D721Med (cell line): Measurements from ENCODE around the gene CCDC167.
"Not testable (repeated sequence)": the region's sequence is repeated elsewhere in the genome, so short reads cannot be mapped to it uniquely, and the experiment has no call there.

ENCODE experiments used
- DNase-seq: peaks from one replicate; pipeline ENCODE4 v3.0.0; 2011; ENCODE audit warnings: low spot score; ENCODE audit not compliant: insufficient read length
- FAIRE-seq: peaks from 2 replicates; lab custom pipeline; 2011; peaks lifted over from hg19 to GRCh38; lab: Jason Lieb, UNC
- TF ChIP-seq, protein P1 (sequence below): IDR thresholded peaks from 2 replicates; pipeline ENCODE4 v1.5.1; 2012; ENCODE audit warnings: mild to moderate bottlenecking, control low read depth; ENCODE audit not compliant: insufficient read depth; ENCODE audit errors: missing control alignments

Gene CCDC167

DNA sequence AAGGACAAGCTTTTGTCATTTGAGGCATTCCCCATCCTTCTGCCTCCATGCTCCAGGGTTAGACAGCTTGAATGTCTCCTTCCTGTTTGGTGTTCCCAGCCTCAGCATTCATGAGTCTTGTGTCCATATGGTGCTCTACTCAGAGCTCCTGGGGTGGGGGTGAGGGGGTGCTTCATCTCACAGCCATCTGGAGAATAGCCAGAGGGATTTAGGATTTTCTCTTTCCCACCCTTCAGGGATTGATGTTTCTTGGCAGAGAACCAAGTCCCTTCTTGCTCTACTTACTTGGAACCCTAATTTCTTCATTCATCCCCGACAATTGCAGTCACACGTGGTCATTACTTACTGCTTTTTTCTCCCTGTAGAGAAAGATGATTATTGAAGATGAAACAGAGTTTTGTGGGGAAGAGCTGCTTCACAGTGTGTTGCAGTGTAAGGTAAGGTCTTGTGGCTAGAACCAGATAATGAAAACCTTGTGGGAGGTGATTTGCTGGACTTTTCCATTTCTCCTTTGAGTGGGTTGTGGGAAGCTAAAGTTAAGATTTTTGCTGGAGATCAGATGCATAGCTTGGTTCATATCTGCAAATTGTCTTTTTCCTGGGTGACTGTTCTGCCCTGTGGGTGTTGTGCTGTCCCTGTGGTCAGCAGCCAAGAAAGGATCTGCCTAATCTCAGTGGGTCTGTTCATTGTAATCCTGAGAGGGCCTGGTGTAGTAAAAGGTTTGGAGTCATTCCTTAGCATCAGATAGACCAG lies 48.1 kb downstream of the CCDC167 start:
- FAIRE-seq (peak; percentile 95), DNase-seq (no peak)
- TF ChIP-seq, protein P1, sequence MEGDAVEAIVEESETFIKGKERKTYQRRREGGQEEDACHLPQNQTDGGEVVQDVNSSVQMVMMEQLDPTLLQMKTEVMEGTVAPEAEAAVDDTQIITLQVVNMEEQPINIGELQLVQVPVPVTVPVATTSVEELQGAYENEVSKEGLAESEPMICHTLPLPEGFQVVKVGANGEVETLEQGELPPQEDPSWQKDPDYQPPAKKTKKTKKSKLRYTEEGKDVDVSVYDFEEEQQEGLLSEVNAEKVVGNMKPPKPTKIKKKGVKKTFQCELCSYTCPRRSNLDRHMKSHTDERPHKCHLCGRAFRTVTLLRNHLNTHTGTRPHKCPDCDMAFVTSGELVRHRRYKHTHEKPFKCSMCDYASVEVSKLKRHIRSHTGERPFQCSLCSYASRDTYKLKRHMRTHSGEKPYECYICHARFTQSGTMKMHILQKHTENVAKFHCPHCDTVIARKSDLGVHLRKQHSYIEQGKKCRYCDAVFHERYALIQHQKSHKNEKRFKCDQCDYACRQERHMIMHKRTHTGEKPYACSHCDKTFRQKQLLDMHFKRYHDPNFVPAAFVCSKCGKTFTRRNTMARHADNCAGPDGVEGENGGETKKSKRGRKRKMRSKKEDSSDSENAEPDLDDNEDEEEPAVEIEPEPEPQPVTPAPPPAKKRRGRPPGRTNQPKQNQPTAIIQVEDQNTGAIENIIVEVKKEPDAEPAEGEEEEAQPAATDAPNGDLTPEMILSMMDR: no peak

GRCh38 chr6:37449984-37450383 lies 49.7 kb downstream of the CCDC167 start:
- DNase-seq (no peak), FAIRE-seq (no peak)
- TF ChIP-seq, protein P1: no peak

GRCh38 chr6:37443216-37443542 lies 56.5 kb downstream of the CCDC167 start:
- not testable (repeated sequence) for DNase-seq, FAIRE-seq

GRCh38 chr6:37442416-37443215 lies 57.1 kb downstream of the CCDC167 start:
- DNase-seq: no peak
- TF ChIP-seq, protein P1: no peak
- no peak for FAIRE-seq

DNA sequence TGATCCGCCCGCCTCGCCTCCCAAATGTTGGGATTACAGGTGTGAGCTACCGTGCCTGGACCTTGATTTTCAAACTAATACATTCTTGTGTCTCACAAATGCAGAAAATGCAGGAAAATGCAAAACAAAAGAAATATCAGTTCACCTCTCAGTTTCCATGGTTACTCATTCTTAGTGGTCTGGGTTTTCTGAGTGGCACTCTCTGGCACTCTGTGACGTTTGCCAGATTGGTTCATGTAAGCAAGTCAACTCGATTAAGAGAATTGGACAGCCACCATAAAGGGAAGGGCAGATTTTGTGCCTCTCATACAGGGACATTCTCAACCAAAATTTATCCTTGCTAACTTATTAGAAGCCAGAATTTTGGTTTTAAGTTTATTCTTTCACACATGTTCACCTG lies 58.0 kb downstream of the CCDC167 start:
- FAIRE-seq (no peak), DNase-seq (no peak)
- TF ChIP-seq, protein P1: no peak

DNA sequence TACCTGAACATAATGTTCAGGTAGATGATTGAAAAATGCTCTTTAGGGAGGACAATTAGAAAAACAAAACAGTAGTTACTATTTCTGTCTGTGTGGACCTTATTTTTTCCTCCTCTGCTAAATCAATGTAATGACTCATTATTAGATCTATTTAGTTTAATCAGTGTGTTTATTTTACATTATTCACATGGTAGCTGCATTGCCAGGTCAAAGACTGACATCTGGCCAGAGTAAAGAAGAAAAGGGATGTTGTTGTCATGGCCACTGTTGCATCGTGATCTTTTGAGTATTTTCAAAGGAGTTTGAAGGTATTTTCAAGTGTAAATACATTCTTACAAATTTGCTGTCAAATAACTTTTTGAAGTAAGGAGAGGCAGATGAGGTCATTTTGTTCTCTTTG lies 60.8 kb downstream of the CCDC167 start:
- no peak for DNase-seq
- TF ChIP-seq, protein P1: no peak
- no peak for FAIRE-seq

DNA sequence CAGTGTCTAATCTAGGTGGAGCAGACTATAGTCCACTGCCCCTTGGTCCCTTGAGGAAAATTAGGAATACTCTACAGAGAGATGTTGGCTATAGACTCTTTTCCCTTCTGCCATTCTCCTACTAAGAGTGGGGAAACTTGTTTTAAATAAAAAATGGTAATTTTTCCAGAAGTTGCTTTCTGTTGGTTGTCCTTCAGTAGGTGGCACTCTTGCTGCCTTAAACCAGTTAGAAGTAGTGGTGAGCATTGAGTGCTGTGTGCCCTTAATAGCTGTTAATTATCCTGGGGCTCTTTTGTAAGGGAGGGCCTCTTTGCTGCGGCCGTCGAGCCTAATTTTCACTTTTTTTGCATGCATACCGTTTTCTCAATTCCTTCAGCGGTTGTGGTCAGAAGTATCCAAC lies 63.9 kb downstream of the CCDC167 start:
- no peak for DNase-seq
- TF ChIP-seq, protein P1: peak; percentile 36
- no peak for FAIRE-seq
